HG02885 (cell line): ENCODE results near the gene PGAP6.
"Not testable (repeated sequence)": the region's sequence is repeated elsewhere in the genome, so short reads cannot be mapped to it uniquely, and the experiment has no call there.

Source experiments
- ATAC-seq: cut with Tn5 transposase; IDR thresholded peaks from one replicate; pipeline ENCODE4 v1.9.1; 2021; ENCODE audit warnings: mild to moderate bottlenecking; ENCODE audit not compliant: unreplicated experiment, poor library complexity

PGAP6 gene

DNA sequence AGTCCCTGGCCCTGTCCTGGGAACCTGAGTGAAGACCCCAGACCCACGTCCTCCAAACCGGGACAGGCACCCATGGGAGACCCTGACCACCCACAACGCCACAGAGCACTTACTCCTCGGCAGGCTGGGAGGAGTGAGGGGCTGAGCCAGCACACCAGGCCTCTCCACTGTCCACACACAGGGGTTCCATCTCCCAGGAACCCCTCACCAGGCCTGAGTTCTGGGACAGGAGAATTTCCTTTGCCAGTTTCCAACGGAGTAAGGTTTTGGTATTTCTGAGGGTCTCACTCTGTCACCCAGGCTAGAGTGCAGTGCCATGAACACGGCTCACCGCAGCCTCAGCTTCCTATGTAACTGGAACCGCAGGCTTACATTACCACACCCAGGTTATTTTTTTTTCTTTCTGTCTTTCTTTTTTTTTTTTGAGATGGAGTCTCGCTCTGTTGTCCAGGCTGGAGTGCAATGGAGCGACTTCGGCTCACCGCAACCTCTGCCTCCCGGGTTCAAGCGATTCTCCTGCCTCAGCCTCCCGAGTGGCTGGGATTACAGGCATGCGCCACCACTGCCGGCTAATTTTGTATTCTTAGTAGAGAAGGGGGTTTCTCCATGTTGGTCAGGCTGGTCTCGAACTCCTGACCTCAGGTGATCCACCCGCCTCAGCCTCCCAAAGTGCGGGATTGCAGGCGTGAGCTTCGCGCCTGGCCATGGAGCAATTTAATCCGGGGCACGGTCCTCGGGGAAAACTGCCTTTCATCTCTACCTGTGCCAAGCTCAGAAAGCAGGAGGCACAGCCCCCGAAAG lies 1.6 kb downstream of the PGAP6 start:
- ATAC-seq: no peak

DNA sequence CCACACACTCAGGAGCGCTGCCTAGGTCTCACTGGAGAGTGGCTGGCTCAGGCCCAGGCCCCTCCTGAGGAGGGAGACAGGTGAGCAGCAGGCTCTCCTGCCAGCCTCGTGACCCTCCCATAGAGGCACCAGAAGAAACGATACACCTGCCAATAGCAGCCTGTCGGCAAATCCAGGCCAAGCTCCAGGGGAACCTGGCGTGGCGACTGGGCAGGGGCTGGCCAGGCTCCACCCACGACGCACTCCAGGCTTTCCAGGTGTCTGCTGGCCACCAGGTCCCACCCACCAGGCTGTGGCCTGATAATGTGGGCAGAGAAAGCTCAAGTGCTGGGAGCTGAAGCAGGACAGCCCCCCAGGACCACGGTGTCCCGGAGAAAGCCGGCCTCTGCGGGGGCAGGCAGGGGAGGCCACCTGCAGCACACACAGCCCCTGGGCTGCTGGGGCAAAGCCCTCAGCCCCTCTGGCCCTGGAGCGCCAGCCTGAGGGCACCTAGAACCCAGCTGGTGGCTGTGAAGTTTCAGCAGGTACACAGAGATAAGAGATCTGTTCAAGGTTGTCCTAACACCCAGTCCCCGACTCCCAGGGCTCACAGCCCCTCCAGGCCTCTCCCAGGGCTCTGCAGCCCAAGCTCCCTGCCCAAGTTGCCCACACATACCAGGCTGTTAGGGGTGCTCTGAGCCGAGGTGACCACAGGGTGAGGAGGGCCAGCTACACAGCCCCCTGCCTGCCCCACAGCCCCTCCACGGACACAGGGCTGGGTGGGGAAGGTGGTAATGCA lies 2.4 kb downstream of the PGAP6 start:
- ATAC-seq: no peak

DNA sequence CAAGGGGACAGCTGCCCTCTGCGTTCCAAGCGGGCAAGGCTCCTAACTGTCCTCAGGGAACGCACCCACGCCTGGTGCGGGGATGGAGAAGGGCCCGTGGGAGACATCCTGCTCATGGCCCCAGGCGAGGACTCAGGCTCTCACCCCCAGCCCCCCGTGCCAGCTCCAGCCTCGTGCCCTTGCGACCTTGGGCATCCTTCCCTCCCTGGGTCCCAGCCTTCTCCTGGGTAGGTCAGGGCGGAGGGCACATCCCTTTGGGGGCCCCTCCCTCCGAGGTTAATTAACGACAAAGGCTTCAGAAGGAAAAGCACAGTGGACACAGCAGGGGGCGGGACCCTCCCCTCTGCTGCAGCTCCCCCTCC lies 3.0 kb downstream of the PGAP6 start:
- no peak for ATAC-seq

DNA sequence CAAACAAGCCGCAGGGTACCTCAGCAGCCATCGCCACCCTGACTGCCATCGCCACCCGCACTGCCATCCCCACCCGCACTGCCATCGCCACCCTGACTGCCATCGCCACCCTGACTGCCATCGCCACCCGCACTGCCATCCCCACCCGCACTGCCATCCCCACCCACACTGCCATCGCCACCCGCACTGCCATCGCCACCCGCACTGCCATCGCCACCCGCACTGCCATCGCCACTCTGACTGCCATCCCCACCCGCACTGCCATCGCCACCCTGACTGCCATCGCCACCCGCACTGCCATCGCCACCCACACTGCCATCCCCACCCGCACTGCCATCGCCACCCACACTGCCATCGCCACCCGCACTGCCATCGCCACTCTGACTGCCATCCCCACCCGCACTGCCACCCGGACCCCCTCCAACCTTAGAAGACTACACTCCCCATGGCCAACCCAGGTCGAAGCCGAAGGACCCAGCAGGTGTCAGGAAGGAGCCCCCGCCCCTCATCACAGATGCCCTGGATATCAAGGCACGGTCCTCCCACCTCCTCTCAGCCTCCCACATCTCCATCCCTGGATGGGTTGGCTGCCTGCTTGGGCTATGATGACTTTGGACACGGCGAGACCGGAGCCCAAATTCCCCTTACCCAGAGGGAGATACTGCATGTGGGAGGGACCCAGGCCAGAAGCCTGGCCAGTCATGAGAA lies 3.5 kb downstream of the PGAP6 start:
- ATAC-seq: not testable (repeated sequence)

DNA sequence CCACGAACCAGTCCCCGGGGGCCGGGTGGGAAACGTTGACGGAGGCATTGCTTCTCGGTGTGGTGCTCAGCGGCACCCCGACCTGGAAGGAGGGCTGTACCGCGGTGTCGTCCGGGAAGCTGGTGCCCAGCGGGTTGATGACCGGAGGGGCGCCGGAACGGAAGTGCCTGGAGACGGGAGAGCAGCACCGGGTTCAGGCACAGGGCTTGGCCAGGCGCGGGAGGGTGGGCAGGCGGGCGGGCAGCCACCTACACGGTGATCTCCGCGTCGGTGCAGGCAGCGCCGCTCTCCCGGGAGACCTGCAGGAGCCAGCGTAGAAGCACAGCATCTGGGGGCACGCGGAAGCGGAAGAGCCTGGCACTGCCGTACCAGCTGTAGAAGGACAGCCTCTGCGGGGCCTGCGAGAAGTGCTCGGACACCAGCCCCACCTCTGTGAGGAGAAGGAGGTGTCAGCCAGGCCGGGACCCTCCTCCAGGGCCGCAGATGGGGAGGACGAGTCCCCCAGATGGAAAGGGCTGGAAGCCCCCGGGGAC lies 4.3 kb downstream of the PGAP6 start:
- ATAC-seq: no peak

DNA sequence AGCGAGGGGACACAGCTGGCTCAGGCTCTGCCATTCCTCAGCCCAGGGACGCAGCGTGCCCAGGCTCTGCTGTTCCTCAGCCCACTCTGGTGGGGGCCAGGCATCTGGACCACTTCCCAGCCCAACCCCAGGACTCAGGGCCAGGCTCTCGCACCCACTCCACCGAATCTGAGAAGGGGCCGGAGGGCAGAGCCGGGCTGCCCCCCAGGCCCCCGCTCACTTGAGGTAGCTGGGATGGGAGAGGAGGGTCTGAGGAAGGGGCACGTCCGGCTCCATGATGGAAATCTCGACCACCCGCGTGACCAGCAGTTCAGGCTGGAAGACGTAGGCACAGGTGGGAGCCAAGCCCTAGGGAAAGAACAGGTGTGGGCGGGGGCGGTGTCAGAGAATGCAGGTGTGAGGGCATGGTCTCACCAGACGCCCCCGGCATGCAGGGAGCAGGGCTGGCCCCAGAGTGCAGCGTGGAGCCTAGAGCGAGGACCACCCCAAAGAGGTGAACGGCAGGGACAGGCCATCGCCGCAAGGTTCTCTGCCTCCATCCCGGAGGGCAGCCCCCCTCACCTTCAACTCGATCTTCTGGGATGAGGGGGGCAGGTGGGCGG lies 4.9 kb downstream of the PGAP6 start:
- ATAC-seq: no peak

DNA sequence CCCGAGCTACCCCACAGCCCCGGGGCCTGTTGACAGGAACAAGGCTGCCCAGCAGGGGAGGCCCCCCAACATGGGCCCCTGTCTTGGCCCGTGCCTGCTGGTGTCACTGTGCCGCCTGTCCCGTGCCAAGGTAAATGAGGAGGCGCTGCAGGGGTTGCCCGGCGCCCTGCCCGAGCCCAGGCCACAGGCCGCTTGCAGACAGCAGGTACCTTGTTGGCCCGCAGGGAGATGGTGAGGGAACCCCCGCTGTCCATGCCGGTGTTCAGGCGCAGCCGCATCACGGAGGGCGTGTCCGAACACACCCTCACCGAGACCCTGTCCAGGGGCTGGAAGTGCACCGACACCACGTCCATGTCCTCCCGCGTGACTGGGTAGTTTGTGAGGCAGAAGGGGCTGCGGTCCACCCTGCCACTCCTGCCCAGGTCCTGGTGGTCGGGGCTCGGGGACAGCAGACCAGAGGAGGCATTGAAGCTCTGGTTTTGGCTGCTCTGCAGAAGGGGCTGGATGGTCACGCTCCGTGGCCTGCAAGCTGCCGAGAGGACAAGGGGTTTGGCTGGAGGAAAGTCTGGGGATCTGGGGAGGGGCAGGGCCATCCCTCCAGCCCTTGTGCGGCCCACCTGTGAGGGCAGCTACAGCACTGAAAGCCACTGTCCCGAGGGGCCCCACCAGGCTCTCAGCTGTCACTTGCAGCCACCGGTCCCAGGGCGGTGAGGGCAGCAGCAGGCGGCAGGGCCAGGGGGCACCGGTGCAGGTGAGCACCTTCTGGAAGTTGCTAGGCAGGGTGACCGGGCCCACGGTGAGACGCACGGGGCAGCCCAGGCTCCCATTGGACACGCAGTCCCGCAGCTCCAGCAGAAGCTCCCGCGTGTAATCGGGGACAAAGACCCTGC lies 5.6 kb downstream of the PGAP6 start:
- ATAC-seq: no peak

DNA sequence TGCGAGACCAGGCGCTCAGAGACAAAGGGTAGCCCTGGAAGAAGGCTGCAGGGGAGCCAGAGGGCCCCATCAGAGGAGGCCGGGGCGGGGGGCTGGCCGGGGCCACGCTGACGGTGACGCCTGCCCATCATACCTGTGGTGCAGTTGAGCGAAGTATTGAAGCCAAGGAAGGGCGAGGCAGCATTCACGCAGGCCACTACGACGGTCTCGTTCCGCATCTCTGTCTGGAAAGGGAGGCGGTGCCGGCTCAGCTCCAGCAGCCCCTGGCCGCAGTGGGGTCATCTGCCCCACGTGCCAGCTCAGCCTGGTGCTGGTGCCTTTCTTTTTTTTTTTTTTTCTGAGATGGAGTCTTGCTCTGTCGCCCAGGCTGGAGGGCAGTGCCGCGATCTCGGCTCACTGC lies 6.6 kb downstream of the PGAP6 start:
- ATAC-seq: no peak

DNA sequence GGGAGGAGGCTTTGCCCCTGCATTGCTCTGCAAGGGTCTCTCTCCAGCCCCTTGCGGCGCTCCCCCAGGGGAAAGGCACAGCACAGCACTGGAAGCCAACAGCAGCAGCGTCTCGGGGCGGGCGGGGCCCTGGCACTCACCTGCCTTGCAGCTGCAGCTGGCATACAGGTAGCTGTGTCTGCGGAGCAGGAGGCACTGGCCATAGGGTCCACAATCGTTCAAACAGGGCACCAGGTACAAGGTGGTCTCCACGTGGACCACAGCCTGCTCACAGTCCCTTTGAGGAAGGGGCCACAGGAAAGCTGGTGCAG lies 7.2 kb downstream of the PGAP6 start:
- no peak for ATAC-seq

DNA sequence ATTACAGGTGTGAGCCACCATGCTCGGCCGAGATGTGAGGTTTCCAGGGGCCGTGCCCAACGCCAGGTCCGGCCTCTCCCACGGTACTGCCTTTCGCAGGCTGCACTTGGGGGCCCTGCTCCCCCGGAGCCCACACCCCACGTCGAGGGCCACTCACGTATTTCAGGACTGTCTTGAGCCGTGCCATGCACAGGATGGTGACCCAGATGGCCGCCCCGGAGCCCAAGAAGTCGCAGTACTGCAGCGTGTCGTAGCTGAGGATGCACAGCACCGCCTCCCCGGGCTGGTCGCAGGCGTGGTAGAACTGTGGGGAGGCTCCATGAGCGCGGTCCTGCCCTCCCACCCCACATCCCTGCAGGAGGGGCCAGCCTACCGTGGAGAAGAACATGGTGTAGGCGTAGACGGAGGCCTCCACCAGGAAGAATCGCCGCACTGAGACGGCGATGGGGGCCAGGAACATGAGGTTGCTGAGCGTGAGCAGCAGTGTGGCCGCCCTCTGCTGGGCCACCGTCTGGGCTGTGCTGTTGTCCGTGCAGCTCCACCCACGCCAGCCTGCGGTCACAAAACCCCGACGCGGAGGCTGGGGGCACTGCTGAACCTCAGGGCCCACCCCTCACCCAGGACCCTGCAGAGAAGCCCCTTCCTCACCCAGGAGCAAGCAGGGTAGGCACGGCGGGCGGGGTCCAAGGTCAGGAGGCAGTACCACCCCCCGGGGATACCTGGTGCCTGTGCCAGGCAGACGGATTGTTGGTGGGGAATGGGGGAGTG lies 7.7 kb downstream of the PGAP6 start:
- ATAC-seq: no peak

DNA sequence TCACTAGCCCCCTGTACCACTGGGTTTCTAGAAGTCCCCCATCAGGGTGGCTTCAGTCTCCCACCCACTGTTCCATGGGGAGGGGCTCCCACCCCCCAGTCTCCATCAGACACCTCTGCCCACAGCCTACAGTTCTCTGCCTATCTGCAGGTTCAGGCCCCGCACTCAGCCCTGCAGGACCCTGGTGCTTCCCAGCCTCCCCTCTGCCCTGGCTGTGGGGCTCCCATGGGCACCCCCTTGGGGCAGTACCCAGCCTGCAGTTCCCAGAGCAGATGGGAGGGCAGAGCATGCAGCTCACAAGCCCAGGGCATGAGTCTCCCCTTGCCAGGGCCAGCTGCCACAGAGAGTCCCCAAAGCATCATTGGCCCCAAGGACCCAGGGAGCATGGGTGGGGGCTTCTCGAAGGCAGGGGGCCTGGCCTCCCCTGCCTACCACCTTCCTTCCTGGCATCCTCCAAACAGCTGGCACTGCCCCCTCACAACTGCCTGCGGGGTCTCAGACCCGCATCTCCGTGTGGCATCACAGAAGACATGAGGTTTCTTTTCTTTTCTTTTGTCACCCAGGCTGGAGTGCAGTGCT lies 8.7 kb downstream of the PGAP6 start:
- no peak for ATAC-seq

DNA sequence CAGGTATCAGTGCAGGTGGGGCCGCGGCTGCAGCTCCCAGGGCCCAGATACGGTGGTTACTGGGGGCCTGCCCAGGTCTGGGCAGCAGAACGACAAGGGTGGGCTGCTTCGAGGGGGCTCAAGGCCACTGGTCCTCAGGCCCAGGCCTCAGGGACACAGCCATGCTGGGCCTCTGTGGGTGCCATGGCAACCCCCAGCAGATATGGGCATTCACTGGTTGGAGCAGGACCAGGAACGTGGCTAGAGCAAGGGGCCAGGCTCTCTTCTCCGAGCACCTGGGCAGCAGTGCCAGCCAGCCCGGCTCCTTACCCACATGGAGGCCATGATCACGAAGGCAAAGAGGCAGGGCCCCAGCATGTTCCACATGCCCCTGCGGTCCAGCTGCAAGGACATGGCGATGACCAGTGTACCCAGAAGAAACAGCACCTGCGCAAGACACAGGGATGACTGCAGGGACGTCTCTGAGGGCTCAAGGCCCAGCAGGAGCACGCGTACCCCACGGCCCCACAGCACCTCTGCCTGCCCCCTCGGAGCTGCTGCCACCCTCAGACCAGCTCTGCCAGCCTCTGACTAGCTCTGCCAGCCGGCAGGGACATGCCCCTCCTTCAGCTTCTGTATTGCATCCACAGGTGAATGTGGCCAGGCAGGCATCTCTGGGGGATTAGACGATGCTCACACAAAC lies 9.3 kb downstream of the PGAP6 start:
- no peak for ATAC-seq

DNA sequence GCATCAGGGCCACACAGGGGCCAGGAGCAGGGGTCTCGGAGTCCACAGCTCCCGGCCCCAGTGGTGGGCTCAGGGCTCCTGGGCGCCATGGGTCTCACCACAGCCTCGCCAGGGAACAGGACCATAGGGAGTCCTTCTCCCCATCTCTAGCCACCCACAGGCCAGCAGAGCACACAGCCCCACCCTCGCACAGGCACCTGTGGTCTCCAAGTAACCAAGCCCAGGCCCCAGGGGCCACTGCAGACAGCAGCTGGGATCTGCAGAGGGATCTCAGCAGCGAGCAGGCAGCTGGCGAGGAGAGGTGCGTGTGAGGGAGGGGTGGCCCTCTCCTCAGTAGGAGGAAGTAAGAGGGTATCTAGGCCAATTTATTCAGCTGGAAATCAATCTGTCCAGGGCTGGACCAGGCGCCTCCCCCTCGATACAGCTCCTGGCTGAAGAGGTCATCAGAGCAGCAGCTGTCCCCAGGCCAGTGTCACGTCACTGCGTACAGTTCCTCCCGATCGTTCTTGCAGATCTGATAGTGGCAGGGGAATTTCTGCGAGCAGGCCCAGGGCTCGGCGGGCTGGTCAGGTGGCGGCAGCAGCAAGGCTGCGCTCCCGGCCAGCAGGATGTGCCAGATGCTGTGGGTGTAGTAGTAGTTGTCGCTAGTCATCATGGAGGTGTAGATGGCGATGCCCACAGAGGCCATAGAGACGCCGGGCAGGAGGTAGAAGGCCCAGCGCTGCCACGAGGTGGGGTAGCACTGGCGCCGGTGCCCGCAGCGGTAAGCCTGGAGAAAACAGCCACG lies 10.1 kb downstream of the PGAP6 start:
- no peak for ATAC-seq

DNA sequence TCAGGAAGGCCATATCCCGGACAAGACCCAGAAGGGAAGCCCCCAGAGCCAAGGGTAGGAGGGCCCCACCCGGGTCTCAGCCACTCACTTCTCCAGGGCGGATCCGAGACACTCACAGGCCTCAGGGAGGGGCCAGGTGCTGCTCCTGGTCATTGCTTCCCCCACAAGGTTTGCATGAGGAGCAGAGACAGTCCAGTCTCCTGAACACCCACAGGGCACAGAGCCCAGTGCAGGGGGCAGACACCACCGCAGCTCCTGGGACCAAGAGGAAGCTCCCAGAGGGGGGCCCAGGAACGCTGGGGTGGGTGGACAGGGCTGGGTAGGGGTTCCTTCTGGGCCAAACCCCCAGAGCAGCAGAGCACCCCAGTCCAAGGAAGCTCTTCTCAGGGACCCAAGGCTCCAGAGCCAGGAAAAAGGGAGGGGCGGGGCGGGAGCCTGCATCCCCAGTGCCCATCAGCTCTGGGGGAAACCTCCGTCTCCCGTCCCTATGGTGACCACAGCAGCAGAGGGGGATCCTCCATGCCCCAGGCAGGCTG lies 10.7 kb downstream of the PGAP6 start:
- no peak for ATAC-seq

DNA sequence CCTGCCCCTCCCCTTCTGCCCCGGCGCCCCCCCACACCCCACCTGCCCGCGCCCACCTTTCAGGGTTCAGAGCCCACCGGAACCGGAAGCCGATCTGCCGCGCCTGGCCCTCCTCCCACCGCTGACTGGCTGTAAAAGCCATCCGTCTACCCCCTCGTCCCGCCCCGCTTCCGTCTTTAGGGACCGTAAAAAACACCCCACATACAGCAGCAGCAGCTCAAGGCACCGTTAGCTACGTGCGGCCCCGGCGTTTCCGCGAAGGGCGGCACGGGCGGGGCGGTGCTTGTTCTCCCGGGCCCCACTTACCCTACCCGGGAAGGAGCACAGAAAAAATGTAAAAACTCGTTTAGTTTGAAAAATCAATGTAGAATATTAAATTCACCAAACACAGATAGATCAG lies 11.3 kb downstream of the PGAP6 start, which contains the start of gene MRPL28:
TSS of gene MRPL28 (minus strand) at position 96 of the 400 bp plus-strand sequence. CDS start 320 bp downstream, outside the sequence.
- peak; percentile 87 for ATAC-seq

DNA sequence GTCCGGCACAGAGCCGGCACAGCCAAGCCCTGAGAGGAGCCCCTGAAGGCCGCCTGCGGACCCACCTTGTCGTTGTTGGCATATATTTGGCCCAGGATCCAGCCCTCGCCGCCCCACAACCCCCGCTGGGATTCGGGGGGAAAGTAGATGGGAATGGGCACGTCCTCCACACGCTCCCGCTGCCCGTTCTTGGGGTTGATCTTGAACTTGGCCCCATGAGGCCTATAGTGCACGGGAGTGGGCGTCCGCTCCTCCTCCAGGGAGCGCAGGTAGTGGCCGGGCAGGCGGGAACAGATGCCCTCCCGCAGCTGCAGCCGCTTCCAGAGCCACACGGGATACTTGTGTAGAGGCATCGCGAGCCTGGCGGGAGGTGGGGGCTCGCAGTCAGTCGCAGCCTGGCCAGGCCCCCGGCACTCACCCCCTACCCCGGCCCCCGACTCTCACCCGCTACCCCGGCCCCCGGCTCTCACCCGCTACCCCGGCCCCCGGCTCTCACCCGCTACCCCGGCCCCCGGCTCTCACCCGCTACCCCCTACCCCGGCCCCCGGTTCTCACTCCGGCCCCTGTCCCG lies 11.8 kb downstream of the PGAP6 start:
- ATAC-seq: no peak
